Measurements from ENCODE around the gene NUFIP1.
"Not testable (repeated sequence)": the region's sequence is repeated elsewhere in the genome, so short reads cannot be mapped to it uniquely, and the experiment has no call there.

The NUFIP1 gene

GRCh38 chr13:44969551-44970484 is 19.5 kb downstream of the NUFIP1 start:
- H3K27me3 ChIP-seq (ENCODE audit: control insufficient read depth in 1 of 2, insufficient read depth in 2 of 2, low read length in 2 of 2), result no peaks in the 10 kb centered on the region
- peaks cover 2% of the 10 kb centered on the region for H3K4me1 ChIP-seq (ENCODE audit: control insufficient read depth, insufficient read depth, low read length)
- no peak overlapping the region for H3K9ac ChIP-seq (ENCODE audit: low read length in 2 of 2)
- no peak overlapping the region for H3K4me3 ChIP-seq (ENCODE audit: low read length in 2 of 2)
- H3K36me3 ChIP-seq (ENCODE audit: control insufficient read depth in 2 of 2, insufficient read depth in 2 of 2, low read length in 2 of 2), result peaks cover 4 to 8% of the 10 kb centered on the region in 2 donors
- no peaks in the 10 kb centered on the region for H3K9me3 ChIP-seq (ENCODE audit: control insufficient read depth in 2 of 2, low read length in 2 of 2)
- H3K27ac ChIP-seq (ENCODE audit: low read length), result no peak overlapping the region

- H3K36me3 ChIP-seq (ENCODE audit: control insufficient read depth in 2 of 2, insufficient read depth in 2 of 2, low read length in 2 of 2), result peaks cover 11 to 14% of the 10 kb centered on the region in 2 donors
- no peaks in the 10 kb centered on the region for H3K27me3 ChIP-seq (ENCODE audit: control insufficient read depth in 1 of 2, insufficient read depth in 2 of 2, low read length in 2 of 2)
- H3K4me1 ChIP-seq (ENCODE audit: control insufficient read depth, insufficient read depth, low read length), result peaks cover 2% of the 10 kb centered on the region
- H3K9me3 ChIP-seq (ENCODE audit: control insufficient read depth in 2 of 2, low read length in 2 of 2), result no peaks in the 10 kb centered on the region
- H3K4me3 ChIP-seq (ENCODE audit: low read length in 2 of 2), result no peak overlapping the region
- no peak overlapping the region for H3K27ac ChIP-seq (ENCODE audit: low read length)
- H3K9ac ChIP-seq (ENCODE audit: low read length in 2 of 2), result peak overlapping the region in 1 of 2 donors; percentile 10
Observed at GRCh38 chr13:44968434-44968815, 20.8 kb downstream of the NUFIP1 start.

- Histone ChIP-seq H3K9ac (ENCODE audit: low read length in 2 of 2) (peak overlapping the region in 1 of 2 donors; percentile 10), H3K36me3 (ENCODE audit: control insufficient read depth in 2 of 2, insufficient read depth in 2 of 2, low read length in 2 of 2) (peaks cover 11 to 14% of the 10 kb centered on the region in 2 donors), H3K4me3 (ENCODE audit: low read length in 2 of 2) (no peak overlapping the region), H3K27me3 (ENCODE audit: control insufficient read depth in 1 of 2, insufficient read depth in 2 of 2, low read length in 2 of 2) (no peaks in the 10 kb centered on the region), H3K4me1 (ENCODE audit: control insufficient read depth, insufficient read depth, low read length) (peaks cover 2% of the 10 kb centered on the region), H3K27ac (ENCODE audit: low read length) (peak overlapping the region; percentile 32), H3K9me3 (ENCODE audit: control insufficient read depth in 2 of 2, low read length in 2 of 2) (no peaks in the 10 kb centered on the region)
Observed at GRCh38 chr13:44967704-44968433, 21.4 kb downstream of the NUFIP1 start.

- Histone ChIP-seq H3K36me3 (ENCODE audit: control insufficient read depth in 2 of 2, insufficient read depth in 2 of 2, low read length in 2 of 2) (peaks cover 18 to 19% of the 10 kb centered on the region in 2 donors), H3K4me1 (ENCODE audit: control insufficient read depth, insufficient read depth, low read length) (no peaks in the 10 kb centered on the region), H3K9ac (ENCODE audit: low read length in 2 of 2) (no peak overlapping the region), H3K27ac (ENCODE audit: low read length) (no peak overlapping the region), H3K9me3 (ENCODE audit: control insufficient read depth in 2 of 2, low read length in 2 of 2) (no peaks in the 10 kb centered on the region), H3K4me3 (ENCODE audit: low read length in 2 of 2) (no peak overlapping the region), H3K27me3 (ENCODE audit: control insufficient read depth in 1 of 2, insufficient read depth in 2 of 2, low read length in 2 of 2) (no peaks in the 10 kb centered on the region)
Observed at GRCh38 chr13:44961997-44962396, 27.3 kb downstream of the NUFIP1 start.

- Histone ChIP-seq H3K27ac (ENCODE audit: low read length) (no peak overlapping the region), H3K36me3 (ENCODE audit: control insufficient read depth in 2 of 2, insufficient read depth in 2 of 2, low read length in 2 of 2) (peaks cover 5% of the 10 kb centered on the region in 2 donors)
Observed at GRCh38 chr13:44955406-44955805, 33.9 kb downstream of the NUFIP1 start.

GRCh38 chr13:44954224-44954623 is 35.0 kb downstream of the NUFIP1 start:
- Histone ChIP-seq H3K9me3 (ENCODE audit: control insufficient read depth in 2 of 2, low read length in 2 of 2) (no peaks in the 10 kb centered on the region), H3K4me3 (ENCODE audit: low read length in 2 of 2) (no peak overlapping the region), H3K36me3 (ENCODE audit: control insufficient read depth in 2 of 2, insufficient read depth in 2 of 2, low read length in 2 of 2) (peaks cover 2% of the 10 kb centered on the region in 2 donors), H3K4me1 (ENCODE audit: control insufficient read depth, insufficient read depth, low read length) (no peaks in the 10 kb centered on the region), H3K27ac (ENCODE audit: low read length) (no peak overlapping the region), H3K27me3 (ENCODE audit: control insufficient read depth in 1 of 2, insufficient read depth in 2 of 2, low read length in 2 of 2) (no peaks in the 10 kb centered on the region), H3K9ac (ENCODE audit: low read length in 2 of 2) (no peak overlapping the region)

More at GRCh38 chr13:44955406-44955805, 33.9 kb downstream of the NUFIP1 start:
- Histone ChIP-seq H3K4me1 (ENCODE audit: control insufficient read depth, insufficient read depth, low read length) (no peaks in the 10 kb centered on the region), H3K4me3 (ENCODE audit: low read length in 2 of 2) (no peak overlapping the region), H3K9ac (ENCODE audit: low read length in 2 of 2) (no peak overlapping the region), H3K9me3 (ENCODE audit: control insufficient read depth in 2 of 2, low read length in 2 of 2) (no peaks in the 10 kb centered on the region), H3K27me3 (ENCODE audit: control insufficient read depth in 1 of 2, insufficient read depth in 2 of 2, low read length in 2 of 2) (no peaks in the 10 kb centered on the region)

- no peaks in the 10 kb centered on the region for H3K27me3 ChIP-seq (ENCODE audit: control insufficient read depth in 1 of 2, insufficient read depth in 2 of 2, low read length in 2 of 2)
- no peaks in the 10 kb centered on the region for H3K4me1 ChIP-seq (ENCODE audit: control insufficient read depth, insufficient read depth, low read length)
- no peak overlapping the region for H3K27ac ChIP-seq (ENCODE audit: low read length)
- H3K36me3 ChIP-seq (ENCODE audit: control insufficient read depth in 2 of 2, insufficient read depth in 2 of 2, low read length in 2 of 2), result no peaks in the 10 kb centered on the region
- H3K9me3 ChIP-seq (ENCODE audit: control insufficient read depth in 2 of 2, low read length in 2 of 2), result no peaks in the 10 kb centered on the region
- H3K9ac ChIP-seq (ENCODE audit: low read length in 2 of 2), result no peak overlapping the region
- H3K4me3 ChIP-seq (ENCODE audit: low read length in 2 of 2), result no peak overlapping the region
Observed at GRCh38 chr13:44952671-44953070, 36.6 kb downstream of the NUFIP1 start.

GRCh38 chr13:44951184-44951583 is 38.1 kb downstream of the NUFIP1 start:
- H3K36me3 ChIP-seq (ENCODE audit: control insufficient read depth in 2 of 2, insufficient read depth in 2 of 2, low read length in 2 of 2), result no peaks in the 10 kb centered on the region
- H3K4me1 ChIP-seq (ENCODE audit: control insufficient read depth, insufficient read depth, low read length), result no peaks in the 10 kb centered on the region
- no peak overlapping the region for H3K4me3 ChIP-seq (ENCODE audit: low read length in 2 of 2)
- H3K9ac ChIP-seq (ENCODE audit: low read length in 2 of 2), result no peak overlapping the region
- no peaks in the 10 kb centered on the region for H3K27me3 ChIP-seq (ENCODE audit: control insufficient read depth in 1 of 2, insufficient read depth in 2 of 2, low read length in 2 of 2)
- no peak overlapping the region for H3K27ac ChIP-seq (ENCODE audit: low read length)
- H3K9me3 ChIP-seq (ENCODE audit: control insufficient read depth in 2 of 2, low read length in 2 of 2), result no peaks in the 10 kb centered on the region

- not testable (repeated sequence) for H3K4me1 ChIP-seq (ENCODE audit: control insufficient read depth, insufficient read depth, low read length); H3K27ac ChIP-seq (ENCODE audit: low read length); H3K9me3 ChIP-seq (ENCODE audit: control insufficient read depth in 2 of 2, low read length in 2 of 2); H3K27me3 ChIP-seq (ENCODE audit: control insufficient read depth in 1 of 2, insufficient read depth in 2 of 2, low read length in 2 of 2); H3K9ac ChIP-seq (ENCODE audit: low read length in 2 of 2); H3K4me3 ChIP-seq (ENCODE audit: low read length in 2 of 2); H3K36me3 ChIP-seq (ENCODE audit: control insufficient read depth in 2 of 2, insufficient read depth in 2 of 2, low read length in 2 of 2)
Observed at GRCh38 chr13:44943411-44943810, 45.9 kb downstream of the NUFIP1 start.

GRCh38 chr13:44938854-44939253 is 50.4 kb downstream of the NUFIP1 start:
- no peaks in the 10 kb centered on the region for H3K9me3 ChIP-seq (ENCODE audit: control insufficient read depth in 2 of 2, low read length in 2 of 2)
- no peaks in the 10 kb centered on the region for H3K36me3 ChIP-seq (ENCODE audit: control insufficient read depth in 2 of 2, insufficient read depth in 2 of 2, low read length in 2 of 2)
- H3K27me3 ChIP-seq (ENCODE audit: control insufficient read depth in 1 of 2, insufficient read depth in 2 of 2, low read length in 2 of 2), result no peaks in the 10 kb centered on the region
- H3K4me1 ChIP-seq (ENCODE audit: control insufficient read depth, insufficient read depth, low read length), result no peaks in the 10 kb centered on the region
- no peak overlapping the region for H3K27ac ChIP-seq (ENCODE audit: low read length)
- no peak overlapping the region for H3K4me3 ChIP-seq (ENCODE audit: low read length in 2 of 2)
- no peak overlapping the region for H3K9ac ChIP-seq (ENCODE audit: low read length in 2 of 2)

Measured in stomach smooth muscle (tissue), 2 donors.